GM12878 (cell line): ENCODE data around the gene POMT2. TPM values are rescaled to one million over a fixed set of nuclear protein-coding genes. Genes with fewer than 3 reads are reported as not detected.

Experiments
- ATAC-seq: fragments of 200-7000 bp; cut with Tn5 transposase; 3 replicates; pipeline ENCODE4 v1.9.1; 2020; ENCODE audit warnings: mild to moderate bottlenecking, moderate library complexity
- BruUV-seq: library from RNA; stranded (reverse); fragments of 400-500 nt; replicated peaks from 2 replicates; lab custom pipeline; 2021; lab: Mats Ljungman, UMichigan
- CTCF ChIA-PET: fragments of 300-600 bp; sonication (Branson Sonifier 250); formaldehyde crosslinking; extraction: SDS; loops from one replicate; lab custom pipeline; 2021; ENCODE audit warnings: inconsistent platforms; lab: Yijun Ruan, JAX
- POLR2A ChIA-PET: fragments of 350-600 bp; formaldehyde crosslinking; extraction: SDS; loops from one replicate; lab custom pipeline; 2021; ENCODE audit warnings: inconsistent platforms; lab: Charles Lee
- RAD21 ChIA-PET: fragments of 300-600 bp; sonication (Branson Sonifier 250); formaldehyde crosslinking; loops from one replicate; lab custom pipeline; 2023; ENCODE audit warnings: antibody characterized with exemption; ENCODE audit not compliant: unreplicated experiment; lab: Charles Lee
- SMC1A ChIA-PET: fragments of 300-600 bp; sonication (Branson Sonifier 250); formaldehyde crosslinking; loops from one replicate; lab custom pipeline; 2023; ENCODE audit not compliant: unreplicated experiment, uncharacterized antibody; lab: Charles Lee
- DNase-seq: peaks from one replicate; pipeline ENCODE4 v3.0.0-alpha.2; 2011; ENCODE audit warnings: low read depth, low spot score
- FAIRE-seq: peaks from 3 replicates; lab custom pipeline; 2011; peaks lifted over from hg19 to GRCh38; lab: Jason Lieb, UNC
- H2AFZ ChIP-seq: 2 replicates; pipeline ENCODE4 v1.6.0; 2011; ENCODE audit warnings: low read depth, low read length, control low read depth; ENCODE audit not compliant: control insufficient read depth
- H3K27ac ChIP-seq: 2 replicates; pipeline ENCODE4 v1.5.1; 2011; ENCODE audit warnings: control low read depth; ENCODE audit not compliant: control insufficient read depth, insufficient read depth
- H3K27me3 ChIP-seq, 2 experiments: replicated peaks in 1 of 2; 2 replicates each; pipeline versions ENCODE4 v1.6.0 to v1.6.1; 2011; ENCODE audit warnings: low read length in 1 of 2; ENCODE audit not compliant: control insufficient read depth in 2 of 2, insufficient read depth in 2 of 2
- H3K36me3 ChIP-seq, 2 experiments: 2 replicates each; pipeline ENCODE4 v1.5.1; 2011; ENCODE audit warnings: low read length in 1 of 2; ENCODE audit not compliant: control insufficient read depth in 2 of 2, insufficient read depth in 2 of 2
- H3K4me1 ChIP-seq: 2 replicates; pipeline ENCODE4 v1.6.1; 2011; ENCODE audit warnings: mild to moderate bottlenecking, low read length, moderate library complexity, mixed read lengths; ENCODE audit not compliant: control insufficient read depth, insufficient read depth
- H3K4me2 ChIP-seq: 2 replicates; pipeline ENCODE4 v1.6.0; 2011; ENCODE audit warnings: control low read depth; ENCODE audit not compliant: control insufficient read depth, insufficient read depth
- H3K4me3 ChIP-seq: fragments of 200-600 bp; sonication (generic); 2 replicates; pipeline ENCODE4 v1.5.1; 2016
- H3K79me2 ChIP-seq: 2 replicates; pipeline ENCODE4 v1.6.0; 2011; ENCODE audit warnings: low read length; ENCODE audit not compliant: control insufficient read depth, insufficient read depth
- H3K9ac ChIP-seq: 2 replicates; pipeline ENCODE4 v1.8.0; 2011; ENCODE audit warnings: low read length, control low read depth, mixed read lengths; ENCODE audit not compliant: control insufficient read depth, insufficient read depth
- H3K9me3 ChIP-seq: replicated peaks from 3 replicates; pipeline ENCODE4 v1.5.1; 2011; ENCODE audit warnings: mild to moderate bottlenecking, low read length; ENCODE audit not compliant: control insufficient read depth, insufficient read depth
- H4K20me1 ChIP-seq: 2 replicates; pipeline ENCODE4 v1.6.0; 2011; ENCODE audit not compliant: control insufficient read depth, insufficient read depth
- ATF7 ChIP-seq: fragments of 450-650 bp; IDR thresholded peaks from 2 replicates; pipeline ENCODE4 v1.6.1; 2016; ENCODE audit warnings: low read depth, mild to moderate bottlenecking
- BRCA1 ChIP-seq: IDR thresholded peaks from 2 replicates; pipeline ENCODE4 v1.6.1; 2011; ENCODE audit warnings: low read depth, low read length, improper control_type of control experiment
- CHD4 ChIP-seq: fragments of 200-600 bp; sonication (generic); IDR thresholded peaks from 2 replicates; pipeline ENCODE4 v1.6.1; 2016; ENCODE audit warnings: mild to moderate bottlenecking
- E4F1 ChIP-seq: fragments of 450-650 bp; IDR thresholded peaks from 2 replicates; pipeline ENCODE4 v1.6.1; 2018; ENCODE audit warnings: borderline replicate concordance, mild to moderate bottlenecking; ENCODE audit not compliant: partially characterized antibody
- EZH2 ChIP-seq: IDR thresholded peaks from 2 replicates; pipeline ENCODE4 v1.6.1; 2012; ENCODE audit warnings: low read depth, mild to moderate bottlenecking, control low read depth, inconsistent platforms, low read length, borderline replicate concordance; ENCODE audit not compliant: control insufficient read depth
- HDAC6 ChIP-seq: fragments of 200-600 bp; sonication (generic); IDR thresholded peaks from one replicate; pipeline ENCODE4 v1.8.0; 2017; ENCODE audit warnings: antibody characterized with exemption; ENCODE audit not compliant: unreplicated experiment
- IKZF2 ChIP-seq, 2 experiments: fragments of 450-650 bp; IDR thresholded peaks; 2 replicates each; pipeline ENCODE4 v1.6.1; 2017; ENCODE audit warnings: mild to moderate bottlenecking in 2 of 2, moderate library complexity in 2 of 2
- KLF5 ChIP-seq: fragments of 450-650 bp; IDR thresholded peaks from 2 replicates; pipeline ENCODE4 v1.6.1; 2014; ENCODE audit warnings: mild to moderate bottlenecking; ENCODE audit not compliant: partially characterized antibody
- NBN ChIP-seq: fragments of 450-650 bp; IDR thresholded peaks from 2 replicates; pipeline ENCODE4 v1.6.1; 2016
- RCOR1 ChIP-seq: conservative IDR thresholded peaks from 2 replicates; pipeline ENCODE4 v1.6.1; 2012; ENCODE audit warnings: low read depth, low read length, improper control_type of control experiment
- SMARCA5 ChIP-seq: fragments of 450-650 bp; IDR thresholded peaks from 2 replicates; pipeline ENCODE4 v1.6.1; 2017; ENCODE audit warnings: mild to moderate bottlenecking
- SUPT20H ChIP-seq: IDR thresholded peaks from 2 replicates; pipeline ENCODE4 v1.6.1; 2011; ENCODE audit warnings: low read depth, mild to moderate bottlenecking, low read length, moderate library complexity, borderline replicate concordance; ENCODE audit not compliant: control insufficient read depth
- TBL1XR1 ChIP-seq: IDR thresholded peaks from 2 replicates; pipeline ENCODE4 v1.6.1; 2012; ENCODE audit warnings: low read depth, low read length, improper control_type of control experiment
- WGBS: methylation state at CpG from one replicate; pipeline ENCODE4 v1.1.6; 2016; ENCODE audit warnings: low lambda C conversion rate; ENCODE audit not compliant: insufficient replicate concordance, insufficient coverage; ENCODE audit errors: missing lambda C conversion rate; 5-methylcytosine and 5-hydroxymethylcytosine counted together
- in situ Hi-C: fragments of 300-500 bp; cut with MboI; formaldehyde crosslinking; loops from 9 replicates; pipeline ENCODE4 v1.14.3; 2018; ENCODE audit warnings: mixed read lengths
- intact Hi-C: fragments of 100-400 bp; cut with micrococcal nuclease; formaldehyde crosslinking; loops from one replicate; pipeline ENCODE4 v1.14.2; 2022; ENCODE audit not compliant: unreplicated experiment
- polyA plus RNA-seq, 11 experiments: library from polyadenylated mRNA; depleted of rRNA in 4 of 11; unstranded in 6 of 11; stranded (reverse) in 5 of 11; fragments of >200 nt; fragmentation: Nextera tagmentation in 4 of 11; fragmentation: Illumina TruSeq in 1 of 11; extraction: Ambion mirVana in 4 of 11; extraction: Trizol in 1 of 11; gene quantifications; 1 replicate in 1 of 11; 2 replicates in 10 of 11; pipeline versions ENCODE4 v1.2.1 to v1.2.3, GENCODE V29; 2011 to 2016; ENCODE audit warnings: inconsistent platforms in 2 of 11, missing spikeins in 2 of 11, low read depth in 1 of 11
- total RNA-seq, 4 experiments: library from RNA; depleted of rRNA in 3 of 4; stranded (reverse); fragments of >200 nt in 3 of 4; fragmentation: Illumina TruSeq in 1 of 4; extraction: Trizol in 1 of 4; gene quantifications; 2 replicates each; pipeline versions ENCODE4 v1.2.1 to v1.2.3, GENCODE V29; 2013 to 2021

Gene POMT2
- total and polyA plus RNA-seq, 10 of the 15 experiments (the other 5 are each of a cell fraction or from before 2014, with no cell fraction given), result 0.23 to 13.9 (median 6.5) TPM

- POLR2A ChIA-PET, result interaction anchor here (0.5 kb wide), 1 partner anchor 474 kb away, joined by 3 read pairs; no protein-coding TSS in a partner anchor
Observed at GRCh38 chr14:77314043-77314442, 6.6 kb downstream of the POMT2 start.

GRCh38 chr14:77313371-77313770, 7.3 kb downstream of the POMT2 start:
- no peak overlapping the region for H3K4me2 ChIP-seq
- H3K4me1 ChIP-seq, result no peaks in the 10 kb centered on the region
- no peak for TF ChIP-seq CHD4
- no peak for TF ChIP-seq ATF7
- TF ChIP-seq E4F1, result no peak
- TF ChIP-seq NBN, result no peak
- H3K9ac ChIP-seq, result no peak overlapping the region
- H2AFZ ChIP-seq, result no peak overlapping the region
- H3K27ac ChIP-seq, result no peak overlapping the region
- intact Hi-C loops (no loop called here), in situ Hi-C loops (no loop called here)
- H3K9me3 ChIP-seq, result no peaks in the 10 kb centered on the region
- 95% methylated on average over 1 of the region's 1 CpG for WGBS
- no peak for DNase-seq
- RAD21 ChIA-PET, result no interaction called here
- no peaks in the 10 kb centered on the region for H4K20me1 ChIP-seq
- no peak overlapping the region for H3K4me3 ChIP-seq
- CTCF ChIA-PET, result interaction anchor here (1.0 to 7.5 kb wide), 5 partner anchors 12 to 161 kb away, joined by 3 to 159 read pairs (median 3); no protein-coding TSS in a partner anchor
- no peaks in the 10 kb centered on the region for H3K79me2 ChIP-seq
- H3K27me3 ChIP-seq, result no peaks in the 10 kb centered on the region
- no peak for ATAC-seq
- POLR2A ChIA-PET, result no interaction called here
- SMC1A ChIA-PET, result interaction anchor here (3.6 kb wide), 1 partner anchor 160 kb away, joined by 45 read pairs; no protein-coding TSS in a partner anchor
- BruUV-seq, result no TSS peak
- no peak for FAIRE-seq
- no peaks in the 10 kb centered on the region; a peak in 1 of 4 replicates for H3K36me3 ChIP-seq

More at GRCh38 chr14:77314043-77314442, 6.6 kb downstream of the POMT2 start:
- Histone ChIP-seq H3K36me3 (no peaks in the 10 kb centered on the region; a peak in 1 of 4 replicates), H4K20me1 (no peaks in the 10 kb centered on the region), H3K27ac (no peak overlapping the region), H3K27me3 (no peaks in the 10 kb centered on the region), H3K9me3 (no peaks in the 10 kb centered on the region), H2AFZ (no peak overlapping the region), H3K4me3 (no peak overlapping the region), H3K9ac (no peak overlapping the region), H3K4me2 (no peak overlapping the region)
- intact Hi-C loops (no loop called here), in situ Hi-C loops (no loop called here)
- BruUV-seq, result no TSS peak
- ChIA-PET RAD21 (interaction anchor here (1.1 to 3.0 kb wide), 3 partner anchors 162 to 441 kb away, joined by 4 to 48 read pairs (median 5); no protein-coding TSS in a partner anchor), SMC1A (interaction anchor here (1.1 to 3.6 kb wide), 4 partner anchors 10 to 161 kb away, joined by 3 to 45 read pairs (median 22); no protein-coding TSS in a partner anchor), CTCF (interaction anchor here (1.2 to 7.5 kb wide), 10 partner anchors 9 to 441 kb away, joined by 3 to 159 read pairs (median 10); no protein-coding TSS in a partner anchor)
- DNase-seq (no peak), FAIRE-seq (no peak)
- TF ChIP-seq TBL1XR1 (no peak), KLF5 (no peak), SUPT20H (no peak), BRCA1 (no peak), IKZF2 (IDR thresholded peaks at IDR 0.05) (no peak), EZH2 (no peak), SMARCA5 (no peak), HDAC6 (no peak), RCOR1 (no peak)
- TF ChIP-seq, all 136 proteins: peak for 0
- no peaks in the 10 kb centered on the region for H3K79me2 ChIP-seq
- no peak for ATAC-seq
- no peaks in the 10 kb centered on the region for H3K4me1 ChIP-seq
- WGBS, result 26% methylated on average over 2 of the region's 2 CpGs
